Neural cell (in vitro differentiated cells): Measurements from ENCODE around the gene LFNG. TPM values are rescaled to one million over a fixed set of nuclear protein-coding genes. Genes with fewer than 3 reads are reported as not detected.
"Not testable (repeated sequence)": the region's sequence is repeated elsewhere in the genome, so short reads cannot be mapped to it uniquely, and the experiment has no call there.

Experiments used
- H2AFZ ChIP-seq: fragments of 200-600, 300-800 bp; sonication (generic), shearing (Covaris generic); 2 replicates; pipeline ENCODE4 v1.6.0; 2014; ENCODE audit warnings: low read depth, mild to moderate bottlenecking, antibody characterized with exemption, low read length, moderate library complexity
- H3F3A ChIP-seq: fragments of 200-600 bp; shearing (Covaris generic); 2 replicates; pipeline ENCODE4 v1.6.1; 2016; ENCODE audit warnings: mild to moderate bottlenecking, moderate library complexity, mixed read lengths, antibody characterized with exemption, low read length; ENCODE audit not compliant: insufficient read depth, poor library complexity, severe bottlenecking
- H3K27ac ChIP-seq: fragments of 200-600, 300-800 bp; sonication (generic), shearing (Covaris generic); 2 replicates; pipeline ENCODE4 v1.5.1; 2014; ENCODE audit warnings: mild to moderate bottlenecking, low read length, moderate library complexity
- H3K27me3 ChIP-seq: fragments of 300-800, 200-600 bp; sonication (generic), shearing (Covaris generic); 2 replicates; pipeline ENCODE4 v1.6.0; 2014; ENCODE audit warnings: mild to moderate bottlenecking, low read depth, low read length, moderate library complexity; ENCODE audit not compliant: insufficient read depth
- H3K36me3 ChIP-seq: fragments of 300-800, 200-600 bp; sonication (generic), shearing (Covaris generic); 2 replicates; pipeline ENCODE4 v1.5.1; 2014; ENCODE audit warnings: mild to moderate bottlenecking, antibody characterized with exemption, low read length, moderate library complexity; ENCODE audit not compliant: insufficient read depth
- H3K4me2 ChIP-seq: fragments of 300-800, 200-600 bp; sonication (generic), shearing (Covaris generic); 2 replicates; pipeline ENCODE4 v1.6.0; 2014; ENCODE audit warnings: mild to moderate bottlenecking, low read length
- H3K4me3 ChIP-seq: fragments of 300-800, 200-600 bp; sonication (generic), shearing (Covaris generic); 2 replicates; pipeline ENCODE4 v1.5.1; 2014; ENCODE audit warnings: mild to moderate bottlenecking, low read length, moderate library complexity
- H3K79me2 ChIP-seq: fragments of 200-600 bp; shearing (Covaris generic); replicated peaks from 2 replicates; pipeline ENCODE4 v1.6.0; 2014; ENCODE audit warnings: mild to moderate bottlenecking, low read length, moderate library complexity; ENCODE audit not compliant: insufficient read depth
- H3K9ac ChIP-seq: fragments of 300-800, 200-600 bp; sonication (generic), shearing (Covaris generic); 2 replicates; pipeline ENCODE4 v1.6.1; 2016; ENCODE audit warnings: mild to moderate bottlenecking, low read length, mixed read lengths
- H3K9me2 ChIP-seq: fragments of 200-600 bp; shearing (Covaris generic); 2 replicates; pipeline ENCODE4 v1.6.1; 2016; ENCODE audit warnings: mild to moderate bottlenecking, low read length, mixed read lengths; ENCODE audit not compliant: insufficient read depth
- H3K9me3 ChIP-seq: fragments of 200-600, 300-800 bp; sonication (generic), shearing (Covaris generic); 2 replicates; pipeline ENCODE4 v1.6.1; 2016; ENCODE audit warnings: mild to moderate bottlenecking, mixed run types, low read length, moderate library complexity, mixed read lengths
- H4K20me1 ChIP-seq: fragments of 200-600 bp; shearing (Covaris generic); 2 replicates; pipeline ENCODE4 v1.6.1; 2016; ENCODE audit warnings: mild to moderate bottlenecking, mixed run types; ENCODE audit not compliant: insufficient read depth
- EP300 ChIP-seq: fragments of 450-650 bp; conservative IDR thresholded peaks from 2 replicates; pipeline ENCODE4 v1.6.1; 2014; ENCODE audit warnings: antibody characterized with exemption, mild to moderate bottlenecking, moderate library complexity; ENCODE audit not compliant: poor library complexity, severe bottlenecking
- EZH2 ChIP-seq: fragments of 200-600, 300-800 bp; shearing (Covaris generic), sonication (generic); IDR thresholded peaks from 2 replicates; pipeline ENCODE4 v1.6.1; 2014; ENCODE audit warnings: antibody characterized with exemption, low read length, borderline replicate concordance, mild to moderate bottlenecking; ENCODE audit not compliant: insufficient read depth, poor library complexity, severe bottlenecking
- MXI1 ChIP-seq: fragments of 450-650 bp; conservative IDR thresholded peaks from 2 replicates; pipeline ENCODE4 v1.6.1; 2014; ENCODE audit warnings: antibody characterized with exemption, mild to moderate bottlenecking; ENCODE audit not compliant: poor library complexity, severe bottlenecking
- POLR2AphosphoS5 ChIP-seq: IDR thresholded peaks from 2 replicates; pipeline ENCODE4 v1.6.1; 2012
- RAD21 ChIP-seq: fragments of 450-650 bp; conservative IDR thresholded peaks from 2 replicates; pipeline ENCODE4 v1.6.1; 2014; ENCODE audit warnings: antibody characterized with exemption, mild to moderate bottlenecking, moderate library complexity
- SMC3 ChIP-seq: fragments of 450-650 bp; conservative IDR thresholded peaks from 2 replicates; pipeline ENCODE4 v1.6.1; 2014; ENCODE audit warnings: antibody characterized with exemption, mild to moderate bottlenecking, moderate library complexity; ENCODE audit not compliant: poor library complexity
- TAF1 ChIP-seq: IDR thresholded peaks from 2 replicates; pipeline ENCODE4 v1.6.1; 2012; ENCODE audit warnings: low read depth
- polyA plus RNA-seq: library from polyadenylated mRNA; depleted of rRNA; stranded (reverse); fragments of >200 nt; gene quantifications from 2 replicates; pipeline ENCODE4 v1.2.3, GENCODE V29; 2014
- TF ChIP-seq, protein P1 (sequence below): fragments of 450-650 bp; IDR thresholded peaks from 2 replicates; pipeline ENCODE4 v1.5.1; 2014; ENCODE audit warnings: antibody characterized with exemption, mild to moderate bottlenecking, moderate library complexity; ENCODE audit not compliant: poor library complexity, severe bottlenecking
- TF ChIP-seq, protein P2 (sequence below): IDR thresholded peaks from 2 replicates; pipeline ENCODE4 v1.6.1; 2012; ENCODE audit warnings: borderline replicate concordance

LFNG gene
- polyA plus RNA-seq, 1 donor from 2014 or later: 0.30 TPM

DNA sequence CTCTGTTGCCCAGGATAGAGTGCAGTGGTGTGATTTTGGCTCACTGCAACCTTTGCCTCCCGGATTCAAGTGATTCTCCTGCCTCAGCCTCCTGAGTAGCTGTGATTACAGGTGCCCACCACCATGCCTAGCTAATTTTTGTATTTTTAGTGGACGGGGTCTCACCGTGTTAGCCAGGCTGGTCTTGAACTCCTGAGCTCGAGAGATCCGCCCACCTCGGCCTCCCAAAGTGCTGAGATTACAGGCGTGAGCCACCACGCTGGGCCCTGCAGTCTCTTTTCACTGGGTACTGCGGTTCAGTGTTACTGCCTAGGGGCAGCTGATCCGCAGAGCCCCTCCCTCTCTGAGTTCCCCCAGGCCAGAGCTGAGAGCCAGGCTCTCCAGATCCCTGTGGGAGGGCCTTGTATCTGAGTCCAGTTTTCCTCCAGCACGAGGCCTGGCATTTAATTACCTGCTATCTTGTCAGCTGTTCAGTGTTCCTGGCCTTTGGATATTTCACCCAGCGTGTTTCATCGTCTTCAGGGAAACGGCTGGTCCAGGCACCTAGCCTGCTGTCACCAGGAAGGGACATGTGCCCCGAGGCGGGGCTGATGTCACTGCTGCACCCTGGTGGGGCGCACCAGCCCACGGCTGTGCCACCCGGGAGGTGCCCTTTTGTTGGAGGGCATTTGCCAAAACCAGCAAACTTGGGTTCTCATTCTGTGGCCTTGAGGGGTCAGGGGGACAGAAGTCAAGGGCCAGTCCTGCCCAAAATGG lies 16.5 kb downstream of the LFNG start:
- H3K27me3 ChIP-seq, H3K9me3 ChIP-seq, H3K36me3 ChIP-seq, H3K27ac ChIP-seq, H3K9me2 ChIP-seq, H3K79me2 ChIP-seq, H2AFZ ChIP-seq, H3K9ac ChIP-seq, H3K4me3 ChIP-seq, H3K4me2 ChIP-seq, H4K20me1 ChIP-seq, H3F3A ChIP-seq: not testable (repeated sequence)

DNA sequence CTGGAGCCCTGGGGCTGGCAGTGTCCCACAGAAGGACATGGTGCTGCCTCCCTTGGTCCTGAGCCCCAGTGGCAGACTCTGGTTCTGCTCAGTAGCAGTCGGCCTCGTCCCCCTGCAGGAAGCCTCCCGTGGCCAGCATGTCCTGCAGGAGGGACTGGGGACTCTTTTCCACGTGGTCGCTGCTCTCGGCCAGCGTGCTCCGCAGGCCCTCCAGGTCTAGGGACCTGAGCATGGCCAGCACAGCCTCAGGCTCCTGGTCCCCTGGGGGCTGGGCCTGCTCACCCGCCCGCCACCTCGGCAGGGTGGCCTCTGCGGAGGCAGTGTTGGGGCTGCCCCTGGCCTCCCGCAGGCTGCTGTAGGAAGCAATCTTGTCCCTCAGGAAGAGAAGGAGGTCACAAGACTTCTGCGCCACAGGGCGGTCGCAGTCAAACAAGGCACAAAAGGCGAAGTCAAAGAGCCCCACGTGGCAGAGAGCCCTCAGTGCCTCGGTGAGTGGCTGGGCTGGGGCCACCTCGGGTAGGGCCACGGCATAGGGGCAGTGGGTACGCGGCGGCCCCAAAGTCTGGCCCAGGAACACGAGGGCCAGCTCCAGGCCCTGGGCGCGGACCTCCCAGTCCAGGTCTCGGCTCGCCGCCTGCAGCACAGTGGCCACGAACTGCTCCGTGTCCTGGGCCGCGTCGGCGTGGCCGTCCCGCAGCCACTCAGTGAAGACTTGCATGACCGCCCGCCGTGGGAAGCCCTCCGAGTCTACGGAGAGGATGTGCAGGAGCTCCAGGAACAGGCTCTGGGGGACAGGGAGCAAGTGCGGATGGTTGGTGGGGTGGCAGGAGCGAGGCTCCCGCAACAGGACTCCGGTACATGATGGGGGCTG lies 18.6 kb downstream of the LFNG start:
- H3K36me3 ChIP-seq: no peaks in the 10 kb centered on the region
- H3K9me2 ChIP-seq: no peaks in the 10 kb centered on the region
- no peak overlapping the region for H3K27ac ChIP-seq
- no peak overlapping the region for H3K4me2 ChIP-seq
- H3K4me3 ChIP-seq: no peak overlapping the region
- H3K79me2 ChIP-seq: no peaks in the 10 kb centered on the region
- no peaks in the 10 kb centered on the region for H3K9me3 ChIP-seq
- H2AFZ ChIP-seq: no peak overlapping the region
- TF ChIP-seq SMC3: no peak
- no peak for TF ChIP-seq RAD21
- TF ChIP-seq, protein P1, sequence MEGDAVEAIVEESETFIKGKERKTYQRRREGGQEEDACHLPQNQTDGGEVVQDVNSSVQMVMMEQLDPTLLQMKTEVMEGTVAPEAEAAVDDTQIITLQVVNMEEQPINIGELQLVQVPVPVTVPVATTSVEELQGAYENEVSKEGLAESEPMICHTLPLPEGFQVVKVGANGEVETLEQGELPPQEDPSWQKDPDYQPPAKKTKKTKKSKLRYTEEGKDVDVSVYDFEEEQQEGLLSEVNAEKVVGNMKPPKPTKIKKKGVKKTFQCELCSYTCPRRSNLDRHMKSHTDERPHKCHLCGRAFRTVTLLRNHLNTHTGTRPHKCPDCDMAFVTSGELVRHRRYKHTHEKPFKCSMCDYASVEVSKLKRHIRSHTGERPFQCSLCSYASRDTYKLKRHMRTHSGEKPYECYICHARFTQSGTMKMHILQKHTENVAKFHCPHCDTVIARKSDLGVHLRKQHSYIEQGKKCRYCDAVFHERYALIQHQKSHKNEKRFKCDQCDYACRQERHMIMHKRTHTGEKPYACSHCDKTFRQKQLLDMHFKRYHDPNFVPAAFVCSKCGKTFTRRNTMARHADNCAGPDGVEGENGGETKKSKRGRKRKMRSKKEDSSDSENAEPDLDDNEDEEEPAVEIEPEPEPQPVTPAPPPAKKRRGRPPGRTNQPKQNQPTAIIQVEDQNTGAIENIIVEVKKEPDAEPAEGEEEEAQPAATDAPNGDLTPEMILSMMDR: no peak
- no peak for TF ChIP-seq EZH2
- no peak for TF ChIP-seq POLR2AphosphoS5
- no peak for TF ChIP-seq EP300
- no peak for TF ChIP-seq MXI1
- TF ChIP-seq, protein P2, sequence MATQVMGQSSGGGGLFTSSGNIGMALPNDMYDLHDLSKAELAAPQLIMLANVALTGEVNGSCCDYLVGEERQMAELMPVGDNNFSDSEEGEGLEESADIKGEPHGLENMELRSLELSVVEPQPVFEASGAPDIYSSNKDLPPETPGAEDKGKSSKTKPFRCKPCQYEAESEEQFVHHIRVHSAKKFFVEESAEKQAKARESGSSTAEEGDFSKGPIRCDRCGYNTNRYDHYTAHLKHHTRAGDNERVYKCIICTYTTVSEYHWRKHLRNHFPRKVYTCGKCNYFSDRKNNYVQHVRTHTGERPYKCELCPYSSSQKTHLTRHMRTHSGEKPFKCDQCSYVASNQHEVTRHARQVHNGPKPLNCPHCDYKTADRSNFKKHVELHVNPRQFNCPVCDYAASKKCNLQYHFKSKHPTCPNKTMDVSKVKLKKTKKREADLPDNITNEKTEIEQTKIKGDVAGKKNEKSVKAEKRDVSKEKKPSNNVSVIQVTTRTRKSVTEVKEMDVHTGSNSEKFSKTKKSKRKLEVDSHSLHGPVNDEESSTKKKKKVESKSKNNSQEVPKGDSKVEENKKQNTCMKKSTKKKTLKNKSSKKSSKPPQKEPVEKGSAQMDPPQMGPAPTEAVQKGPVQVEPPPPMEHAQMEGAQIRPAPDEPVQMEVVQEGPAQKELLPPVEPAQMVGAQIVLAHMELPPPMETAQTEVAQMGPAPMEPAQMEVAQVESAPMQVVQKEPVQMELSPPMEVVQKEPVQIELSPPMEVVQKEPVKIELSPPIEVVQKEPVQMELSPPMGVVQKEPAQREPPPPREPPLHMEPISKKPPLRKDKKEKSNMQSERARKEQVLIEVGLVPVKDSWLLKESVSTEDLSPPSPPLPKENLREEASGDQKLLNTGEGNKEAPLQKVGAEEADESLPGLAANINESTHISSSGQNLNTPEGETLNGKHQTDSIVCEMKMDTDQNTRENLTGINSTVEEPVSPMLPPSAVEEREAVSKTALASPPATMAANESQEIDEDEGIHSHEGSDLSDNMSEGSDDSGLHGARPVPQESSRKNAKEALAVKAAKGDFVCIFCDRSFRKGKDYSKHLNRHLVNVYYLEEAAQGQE: no peak
- TF ChIP-seq TAF1: no peak
- no peaks in the 10 kb centered on the region for H3K27me3 ChIP-seq
- H4K20me1 ChIP-seq: no peaks in the 10 kb centered on the region
- no peaks in the 10 kb centered on the region for H3F3A ChIP-seq
- H3K9ac ChIP-seq: no peak overlapping the region
